ENCODE data around the gene MIDN.

GRCh38 chr19:1224047-1224825, 24.1 kb upstream of the MIDN start:
- TF ChIP-seq EZH2 (IDR thresholded peaks at IDR 0.05; ENCODE audit: insufficient read depth, poor library complexity, severe bottlenecking) (no peak), EZH2phosphoT487 (IDR thresholded peaks at IDR 0.05; ENCODE audit: insufficient read depth, low read depth) (no peak)

Data from GM23248 (cell line).